ENCODE measurements around the gene NBEA.

NBEA gene

GRCh38 chr13:35468195-35468594 lies 526.1 kb downstream of the NBEA start:
- Histone ChIP-seq H3K27me3 (ENCODE audit: insufficient read depth, insufficient read length) (peaks cover 35% of the 10 kb centered on the region), H3K36me3 (ENCODE audit: insufficient read depth, insufficient read length, low read length) (no peaks in the 10 kb centered on the region), H3K9me3 (ENCODE audit: insufficient read depth, low read length) (no peaks in the 10 kb centered on the region), H3K4me1 (ENCODE audit: insufficient read depth, insufficient read length) (no peaks in the 10 kb centered on the region), H3K9ac (ENCODE audit: insufficient read length, low read depth) (no peak overlapping the region), H3K4me3 (ENCODE audit: insufficient read length, low read depth) (no peak overlapping the region)
- TF ChIP-seq SUZ12 (IDR thresholded peaks at IDR 0.05; ENCODE audit: extremely low read depth, insufficient read depth, insufficient read length) (no peak), YY1 (IDR thresholded peaks at IDR 0.05; ENCODE audit: insufficient read depth, insufficient read length) (no peak), ZNF274 (IDR thresholded peaks at IDR 0.05; ENCODE audit: low read depth, low read length) (no peak)
- DNase-seq (ENCODE audit: low read depth, low spot score): no peak

GRCh38 chr13:35469806-35470525 lies 527.9 kb downstream of the NBEA start:
- no peaks in the 10 kb centered on the region for H3K9me3 ChIP-seq (ENCODE audit: insufficient read depth, low read length)
- DNase-seq (ENCODE audit: low read depth, low spot score): no peak
- TF ChIP-seq SUZ12 (IDR thresholded peaks at IDR 0.05; ENCODE audit: extremely low read depth, insufficient read depth, insufficient read length) (no peak), ZNF274 (IDR thresholded peaks at IDR 0.05; ENCODE audit: low read depth, low read length) (no peak), YY1 (IDR thresholded peaks at IDR 0.05; ENCODE audit: insufficient read depth, insufficient read length) (no peak)
- no peaks in the 10 kb centered on the region for H3K36me3 ChIP-seq (ENCODE audit: insufficient read depth, insufficient read length, low read length)
- H3K4me1 ChIP-seq (ENCODE audit: insufficient read depth, insufficient read length): no peaks in the 10 kb centered on the region
- H3K4me3 ChIP-seq (ENCODE audit: insufficient read length, low read depth): no peak overlapping the region
- no peak overlapping the region for H3K9ac ChIP-seq (ENCODE audit: insufficient read length, low read depth)
- H3K27me3 ChIP-seq (ENCODE audit: insufficient read depth, insufficient read length): peaks cover 53% of the 10 kb centered on the region

- peak overlapping the region; percentile 72 for H3K9ac ChIP-seq (ENCODE audit: insufficient read length, low read depth)
- H3K27me3 ChIP-seq (ENCODE audit: insufficient read depth, insufficient read length): peaks cover 63% of the 10 kb centered on the region
These were observed 528.9 kb downstream of the NBEA start for GRCh38 chr13:35470671-35471661.

GRCh38 chr13:35471706-35472322 lies 529.7 kb downstream of the NBEA start:
- peak overlapping the region; percentile 55 for H3K4me3 ChIP-seq (ENCODE audit: insufficient read length, low read depth)
- no peaks in the 10 kb centered on the region for H3K9me3 ChIP-seq (ENCODE audit: insufficient read depth, low read length)
- H3K27me3 ChIP-seq (ENCODE audit: insufficient read depth, insufficient read length): peaks cover 71% of the 10 kb centered on the region
- TF ChIP-seq SUZ12 (IDR thresholded peaks at IDR 0.05; ENCODE audit: extremely low read depth, insufficient read depth, insufficient read length) (no peak), YY1 (IDR thresholded peaks at IDR 0.05; ENCODE audit: insufficient read depth, insufficient read length) (no peak), ZNF274 (IDR thresholded peaks at IDR 0.05; ENCODE audit: low read depth, low read length) (no peak)
- H3K36me3 ChIP-seq (ENCODE audit: insufficient read depth, insufficient read length, low read length): no peaks in the 10 kb centered on the region
- H3K4me1 ChIP-seq (ENCODE audit: insufficient read depth, insufficient read length): no peaks in the 10 kb centered on the region
- H3K9ac ChIP-seq (ENCODE audit: insufficient read length, low read depth): no peak overlapping the region
- no peak for DNase-seq (ENCODE audit: low read depth, low spot score)

More at GRCh38 chr13:35470671-35471661, 528.9 kb downstream of the NBEA start:
- no peaks in the 10 kb centered on the region for H3K4me1 ChIP-seq (ENCODE audit: insufficient read depth, insufficient read length)
- H3K36me3 ChIP-seq (ENCODE audit: insufficient read depth, insufficient read length, low read length): no peaks in the 10 kb centered on the region
- TF ChIP-seq ZNF274 (IDR thresholded peaks at IDR 0.05; ENCODE audit: low read depth, low read length) (no peak), SUZ12 (IDR thresholded peaks at IDR 0.05; ENCODE audit: extremely low read depth, insufficient read depth, insufficient read length) (peak; percentile 66), YY1 (IDR thresholded peaks at IDR 0.05; ENCODE audit: insufficient read depth, insufficient read length) (no peak)
- DNase-seq (ENCODE audit: low read depth, low spot score): no peak
- peak overlapping the region; percentile 55 for H3K4me3 ChIP-seq (ENCODE audit: insufficient read length, low read depth)
- no peaks in the 10 kb centered on the region for H3K9me3 ChIP-seq (ENCODE audit: insufficient read depth, low read length)

- no peaks in the 10 kb centered on the region for H3K9me3 ChIP-seq (ENCODE audit: insufficient read depth, low read length)
- TF ChIP-seq SUZ12 (IDR thresholded peaks at IDR 0.05; ENCODE audit: extremely low read depth, insufficient read depth, insufficient read length): no peak
- TF ChIP-seq ZNF274 (IDR thresholded peaks at IDR 0.05; ENCODE audit: low read depth, low read length): no peak
- TF ChIP-seq YY1 (IDR thresholded peaks at IDR 0.05; ENCODE audit: insufficient read depth, insufficient read length): no peak
- H3K27me3 ChIP-seq (ENCODE audit: insufficient read depth, insufficient read length): peaks cover 77% of the 10 kb centered on the region
- no peaks in the 10 kb centered on the region for H3K36me3 ChIP-seq (ENCODE audit: insufficient read depth, insufficient read length, low read length)
- no peaks in the 10 kb centered on the region for H3K4me1 ChIP-seq (ENCODE audit: insufficient read depth, insufficient read length)
- no peak overlapping the region for H3K4me3 ChIP-seq (ENCODE audit: insufficient read length, low read depth)
- no peak overlapping the region for H3K9ac ChIP-seq (ENCODE audit: insufficient read length, low read depth)
- no peak for DNase-seq (ENCODE audit: low read depth, low spot score)
These were observed 530.3 kb downstream of the NBEA start for GRCh38 chr13:35472323-35472881.

GRCh38 chr13:35473206-35473775 lies 531.2 kb downstream of the NBEA start:
- TF ChIP-seq SUZ12 (IDR thresholded peaks at IDR 0.05; ENCODE audit: extremely low read depth, insufficient read depth, insufficient read length) (no peak), ZNF274 (IDR thresholded peaks at IDR 0.05; ENCODE audit: low read depth, low read length) (no peak), YY1 (IDR thresholded peaks at IDR 0.05; ENCODE audit: insufficient read depth, insufficient read length) (no peak)
- no peak overlapping the region for H3K9ac ChIP-seq (ENCODE audit: insufficient read length, low read depth)
- no peaks in the 10 kb centered on the region for H3K4me1 ChIP-seq (ENCODE audit: insufficient read depth, insufficient read length)
- H3K27me3 ChIP-seq (ENCODE audit: insufficient read depth, insufficient read length): peaks cover 86% of the 10 kb centered on the region
- no peak for DNase-seq (ENCODE audit: low read depth, low spot score)
- no peaks in the 10 kb centered on the region for H3K36me3 ChIP-seq (ENCODE audit: insufficient read depth, insufficient read length, low read length)
- no peaks in the 10 kb centered on the region for H3K9me3 ChIP-seq (ENCODE audit: insufficient read depth, low read length)
- H3K4me3 ChIP-seq (ENCODE audit: insufficient read length, low read depth): no peak overlapping the region

Measured in NT2/D1 (cell line).